Coronary artery (tissue), 2 donors: ENCODE results near the gene LRRC3.

ENCODE experiments used
- DNase-seq: peaks from one replicate; pipeline ENCODE4 v3.0.0-alpha.2; 2017; ENCODE audit warnings: low spot score
- H3K27ac ChIP-seq, 2 donors: fragments of 200-600 bp; sonication (generic); one replicate each; pipeline ENCODE4 v1.5.1; 2016 to 2019
- H3K4me3 ChIP-seq: fragments of 200-600 bp; sonication (generic); 2 replicates; pipeline ENCODE4 v1.5.1; 2016; ENCODE audit warnings: mild to moderate bottlenecking, moderate library complexity
- TF ChIP-seq, protein P1 (sequence below): fragments of 200-600 bp; sonication (generic); IDR thresholded peaks from one replicate; pipeline ENCODE4 v1.5.1; 2019; ENCODE audit warnings: antibody characterized with exemption

Gene LRRC3

GRCh38 chr21:44461005-44461404 is 5.7 kb downstream of the LRRC3 start:
- no peak overlapping the region for H3K27ac ChIP-seq
- DNase-seq: no peak

DNA sequence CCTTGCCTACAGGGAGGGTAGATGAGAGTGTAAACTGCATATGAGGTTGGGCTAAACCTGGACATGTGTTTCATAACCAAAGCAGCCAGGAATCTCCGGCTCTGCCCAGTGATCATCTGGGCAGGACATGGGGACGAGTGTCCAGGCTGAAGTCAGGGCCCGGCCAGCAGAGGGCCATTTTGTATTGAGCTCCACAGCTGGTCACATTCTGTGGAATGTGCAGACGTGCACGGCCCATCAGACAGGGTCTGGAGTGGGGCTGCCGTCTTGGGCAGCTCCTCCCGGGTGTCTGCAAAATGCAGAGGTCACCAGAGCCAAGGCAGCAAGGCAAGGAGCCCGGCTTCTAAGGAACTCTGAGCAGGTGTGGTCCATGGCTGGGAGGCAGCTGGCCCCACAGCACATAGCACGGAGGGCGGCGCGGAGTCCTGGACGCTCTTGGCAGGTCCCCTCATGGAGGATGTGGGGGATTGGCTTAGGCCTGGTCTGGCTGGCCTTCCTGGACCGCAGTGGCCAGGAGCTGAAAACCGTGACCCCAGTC is 6.2 kb downstream of the LRRC3 start:
- Histone ChIP-seq H3K27ac (no peak overlapping the region), H3K4me3 (no peak overlapping the region)
- DNase-seq: no peak

More at GRCh38 chr21:44461005-44461404, 5.7 kb downstream of the LRRC3 start:
- TF ChIP-seq, protein P1, sequence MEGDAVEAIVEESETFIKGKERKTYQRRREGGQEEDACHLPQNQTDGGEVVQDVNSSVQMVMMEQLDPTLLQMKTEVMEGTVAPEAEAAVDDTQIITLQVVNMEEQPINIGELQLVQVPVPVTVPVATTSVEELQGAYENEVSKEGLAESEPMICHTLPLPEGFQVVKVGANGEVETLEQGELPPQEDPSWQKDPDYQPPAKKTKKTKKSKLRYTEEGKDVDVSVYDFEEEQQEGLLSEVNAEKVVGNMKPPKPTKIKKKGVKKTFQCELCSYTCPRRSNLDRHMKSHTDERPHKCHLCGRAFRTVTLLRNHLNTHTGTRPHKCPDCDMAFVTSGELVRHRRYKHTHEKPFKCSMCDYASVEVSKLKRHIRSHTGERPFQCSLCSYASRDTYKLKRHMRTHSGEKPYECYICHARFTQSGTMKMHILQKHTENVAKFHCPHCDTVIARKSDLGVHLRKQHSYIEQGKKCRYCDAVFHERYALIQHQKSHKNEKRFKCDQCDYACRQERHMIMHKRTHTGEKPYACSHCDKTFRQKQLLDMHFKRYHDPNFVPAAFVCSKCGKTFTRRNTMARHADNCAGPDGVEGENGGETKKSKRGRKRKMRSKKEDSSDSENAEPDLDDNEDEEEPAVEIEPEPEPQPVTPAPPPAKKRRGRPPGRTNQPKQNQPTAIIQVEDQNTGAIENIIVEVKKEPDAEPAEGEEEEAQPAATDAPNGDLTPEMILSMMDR: no peak
- no peak overlapping the region for H3K4me3 ChIP-seq

GRCh38 chr21:44462086-44462833 is 7.0 kb downstream of the LRRC3 start:
- H3K27ac ChIP-seq: no peak overlapping the region
- no peak overlapping the region for H3K4me3 ChIP-seq
- no peak for DNase-seq
- TF ChIP-seq, protein P1: no peak

More for the DNA sequence above, 6.2 kb downstream of the LRRC3 start:
- TF ChIP-seq, protein P1: no peak

- no peak for DNase-seq
- Histone ChIP-seq H3K4me3 (no peak overlapping the region), H3K27ac (no peak overlapping the region)
- TF ChIP-seq, protein P1: no peak
Observed at GRCh38 chr21:44462834-44463200, 7.5 kb downstream of the LRRC3 start.

DNA sequence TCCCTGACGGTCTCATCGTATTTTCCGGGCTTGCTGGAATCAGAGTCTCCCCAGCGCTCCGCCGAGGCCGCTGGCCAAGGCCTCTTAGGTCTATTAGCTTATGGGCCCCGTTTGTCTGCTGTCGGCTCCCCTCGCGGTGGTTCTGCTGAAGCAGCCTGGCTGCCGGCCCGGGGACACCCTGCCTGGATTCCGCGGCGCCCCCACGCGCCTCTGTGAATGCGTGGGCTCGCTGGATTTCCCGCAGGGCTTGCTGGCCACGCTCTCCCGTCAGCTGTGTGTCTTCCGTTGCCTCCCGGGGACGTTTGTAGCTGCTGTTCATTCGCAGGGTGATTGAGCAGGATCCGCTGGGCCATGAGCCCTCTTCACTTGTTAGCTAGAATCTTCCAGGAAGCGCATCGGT is 8.4 kb downstream of the LRRC3 start:
- DNase-seq: no peak
- Histone ChIP-seq H3K27ac (no peak overlapping the region), H3K4me3 (no peak overlapping the region)
- TF ChIP-seq, protein P1: no peak

DNA sequence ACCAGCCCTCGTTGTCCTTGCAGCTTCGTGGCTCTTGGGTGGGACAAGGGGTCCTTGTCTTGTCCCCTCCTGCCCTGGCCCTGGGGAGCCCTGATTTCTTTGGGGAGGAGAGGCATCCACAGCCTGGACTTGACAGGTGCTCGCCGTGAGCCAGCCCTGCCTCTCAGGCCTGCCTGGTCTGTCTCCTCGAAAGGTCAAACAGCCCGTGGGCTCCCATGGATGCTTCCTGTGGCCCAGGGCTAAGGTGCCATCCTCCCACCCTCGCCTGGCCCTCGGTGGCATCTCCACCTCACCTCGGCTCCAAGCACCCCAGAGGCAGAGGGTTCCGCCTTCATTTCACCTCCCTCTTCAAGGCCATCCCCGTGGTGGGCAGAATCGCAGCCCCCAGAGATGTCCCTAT is 9.0 kb downstream of the LRRC3 start:
- H3K27ac ChIP-seq: no peak overlapping the region
- no peak for DNase-seq
- TF ChIP-seq, protein P1: no peak
- no peak overlapping the region for H3K4me3 ChIP-seq

DNA sequence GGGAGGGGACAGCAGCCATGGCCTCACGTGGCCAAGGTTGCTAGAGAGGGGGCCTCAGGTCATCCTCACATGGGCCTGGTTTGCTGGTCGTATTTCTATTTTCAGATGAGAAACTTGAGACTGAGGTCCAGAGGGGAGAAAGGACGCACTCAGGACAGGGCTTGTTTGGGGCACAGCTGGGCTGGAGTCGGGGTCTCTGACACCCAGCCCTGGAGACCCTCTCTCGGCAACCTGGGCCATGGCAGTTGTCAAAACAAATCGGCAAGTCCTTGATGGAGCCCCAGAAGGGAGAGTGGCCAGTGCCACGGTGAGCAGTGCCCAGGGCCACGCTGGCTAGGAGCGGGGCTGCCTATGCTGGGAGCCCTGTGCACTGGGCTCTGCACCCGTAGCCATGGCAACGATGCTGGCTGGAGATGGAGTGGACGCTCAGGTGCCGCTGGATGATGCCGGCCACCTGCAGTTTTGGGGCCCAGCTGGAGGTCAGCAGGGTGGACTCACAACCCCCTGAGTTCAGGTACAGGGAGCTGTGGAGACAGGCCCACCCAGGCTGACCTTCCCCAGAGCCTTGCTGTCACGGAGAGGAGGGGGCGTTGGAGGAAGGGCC is 11.1 kb downstream of the LRRC3 start:
- no peak for DNase-seq

More for the DNA sequence above, 11.1 kb downstream of the LRRC3 start:
- TF ChIP-seq, protein P1: no peak
- no peak overlapping the region for H3K4me3 ChIP-seq
- H3K27ac ChIP-seq: no peak overlapping the region
